ENCODE results near the gene HIRIP3. TPM values are rescaled to one million over a fixed set of nuclear protein-coding genes. Genes with fewer than 3 reads are reported as not detected.
"Not testable (repeated sequence)": the region's sequence is repeated elsewhere in the genome, so short reads cannot be mapped to it uniquely, and the experiment has no call there.

Gene HIRIP3
- 43.0 and 48.2 TPM in 2 replicates for total RNA-seq

- intact Hi-C loops (cut with micrococcal nuclease) = loop anchor here (5.0 kb wide), 1 partner anchor 178 kb away; the partner anchor contains the start of gene PAGR1
Observed at GRCh38 chr16:29995324-29995910, at the start of gene HIRIP3. Gene HIRIP3 (minus strand): TSS chr16:29995617. CDS start chr16:29995605, 12 bp downstream.

- intact Hi-C loops (cut with micrococcal nuclease) = no loop called here
Observed at GRCh38 chr16:30041841-30042240, 46.4 kb upstream of the HIRIP3 start.

- intact Hi-C loops (cut with micrococcal nuclease) = not testable (repeated sequence)
Observed at GRCh38 chr16:30040690-30041089, 45.3 kb upstream of the HIRIP3 start.

- intact Hi-C loops (cut with micrococcal nuclease) = no loop called here
Observed at GRCh38 chr16:30040221-30040620, 44.8 kb upstream of the HIRIP3 start.

GRCh38 chr16:30033270-30033669, 37.9 kb upstream of the HIRIP3 start:
- intact Hi-C loops (cut with micrococcal nuclease) = no loop called here

GRCh38 chr16:30032083-30032819, 36.8 kb upstream of the HIRIP3 start:
- intact Hi-C loops (cut with micrococcal nuclease) = no loop called here

- intact Hi-C loops (cut with micrococcal nuclease) = no loop called here
Observed at GRCh38 chr16:30031477-30031918, 36.1 kb upstream of the HIRIP3 start.

- intact Hi-C loops (cut with micrococcal nuclease) = no loop called here
Observed at GRCh38 chr16:30030841-30031413, 35.5 kb upstream of the HIRIP3 start, which contains the start of gene TLCD3B. Gene TLCD3B (minus strand): TSS chr16:30031271. CDS start chr16:30030527, 744 bp downstream.

- intact Hi-C loops (cut with micrococcal nuclease) = no loop called here
Observed at GRCh38 chr16:30030011-30030685, 34.7 kb upstream of the HIRIP3 start.

GRCh38 chr16:30028438-30029076, 33.1 kb upstream of the HIRIP3 start:
- intact Hi-C loops (cut with micrococcal nuclease) = no loop called here

- intact Hi-C loops (cut with micrococcal nuclease) = no loop called here
Observed at GRCh38 chr16:30027588-30028437, 32.4 kb upstream of the HIRIP3 start.

GRCh38 chr16:30026449-30026848, 31.0 kb upstream of the HIRIP3 start:
- intact Hi-C loops (cut with micrococcal nuclease) = no loop called here

GRCh38 chr16:30025574-30025973, 30.2 kb upstream of the HIRIP3 start:
- intact Hi-C loops (cut with micrococcal nuclease) = no loop called here

GRCh38 chr16:30025156-30025555, 29.7 kb upstream of the HIRIP3 start:
- intact Hi-C loops (cut with micrococcal nuclease) = no loop called here

GRCh38 chr16:30024451-30024850, 29.0 kb upstream of the HIRIP3 start:
- intact Hi-C loops (cut with micrococcal nuclease) = no loop called here

GRCh38 chr16:30023586-30023985, 28.2 kb upstream of the HIRIP3 start:
- intact Hi-C loops (cut with micrococcal nuclease) = no loop called here

- intact Hi-C loops (cut with micrococcal nuclease) = no loop called here
Observed at GRCh38 chr16:30022887-30023286, 27.5 kb upstream of the HIRIP3 start, which contains the start of gene C16orf92. Gene C16orf92 (plus strand): TSS chr16:30023198. CDS start chr16:30023341, 143 bp downstream.

- intact Hi-C loops (cut with micrococcal nuclease) = no loop called here
Observed at GRCh38 chr16:30018731-30019158, 23.3 kb upstream of the HIRIP3 start.

GRCh38 chr16:30017937-30018336, 22.5 kb upstream of the HIRIP3 start:
- intact Hi-C loops (cut with micrococcal nuclease) = not testable (repeated sequence)

- intact Hi-C loops (cut with micrococcal nuclease) = no loop called here
Observed at GRCh38 chr16:30017277-30017656, 21.9 kb upstream of the HIRIP3 start.

All from T-helper 2 cell treated with Interferon-gamma antibody and Interleukin-4, amounts not matched to agents 100 ng/mL and 5 ng/mL, for 36 hours (primary cell).